HL-60 (cell line): ENCODE data around the gene TCF25.

Source experiments
- CTCF ChIP-seq: IDR thresholded peaks from one replicate; pipeline ENCODE4 v1.5.1; 2011; ENCODE audit warnings: low read length, control low read depth, inconsistent platforms; ENCODE audit not compliant: insufficient read depth
- POLR2AphosphoS5 ChIP-seq: IDR thresholded peaks from 2 replicates; pipeline ENCODE4 v1.6.1; 2012; ENCODE audit warnings: low read depth
- REST ChIP-seq: IDR thresholded peaks from 2 replicates; pipeline ENCODE4 v1.6.1; 2012; ENCODE audit warnings: low read depth; ENCODE audit not compliant: insufficient replicate concordance

- no peak for TF ChIP-seq CTCF
- TF ChIP-seq REST = no peak
- no peak for TF ChIP-seq POLR2AphosphoS5
Observed at GRCh38 chr16:89911375-89911774, 38.0 kb downstream of the TCF25 start.
